H9 (cell line): Measurements from ENCODE around the gene ATE1. TPM values are rescaled to one million over a fixed set of nuclear protein-coding genes. Genes with fewer than 3 reads are reported as not detected.

Experiments used
- DNase-seq: peaks from one replicate; pipeline ENCODE4 v3.0.0-alpha.2; 2017
- H2AFZ ChIP-seq: one replicate; pipeline ENCODE4 v1.6.1; 2013; ENCODE audit warnings: mild to moderate bottlenecking, low read length, control low read depth, moderate library complexity
- H2AK5ac ChIP-seq: 2 replicates; pipeline ENCODE4 v1.6.1; 2013; ENCODE audit warnings: low read length, control low read depth, mixed read lengths; ENCODE audit not compliant: insufficient read length
- H2BK120ac ChIP-seq: one replicate; pipeline ENCODE4 v1.6.1; 2013; ENCODE audit warnings: low read depth, mild to moderate bottlenecking, low read length, control low read depth, inconsistent platforms; ENCODE audit not compliant: poor library complexity, severe bottlenecking
- H2BK12ac ChIP-seq: 2 replicates; pipeline ENCODE4 v1.6.1; 2013; ENCODE audit warnings: low read length, control low read depth, mixed read lengths, low read depth; ENCODE audit not compliant: insufficient read length
- H2BK15ac ChIP-seq: 2 replicates; pipeline ENCODE4 v1.6.1; 2013; ENCODE audit warnings: low read depth, low read length, control low read depth
- H2BK20ac ChIP-seq: one replicate; pipeline ENCODE4 v1.6.1; 2013; ENCODE audit warnings: low read depth, mild to moderate bottlenecking, low read length, control low read depth, inconsistent platforms; ENCODE audit not compliant: poor library complexity, severe bottlenecking
- H2BK5ac ChIP-seq: 2 replicates; pipeline ENCODE4 v1.6.1; 2013; ENCODE audit warnings: low read length, control low read depth, mixed read lengths; ENCODE audit not compliant: insufficient read length
- H3K14ac ChIP-seq: 2 replicates; pipeline ENCODE4 v1.6.1; 2013; ENCODE audit warnings: low read length, control low read depth; ENCODE audit not compliant: insufficient read depth
- H3K18ac ChIP-seq: 2 replicates; pipeline ENCODE4 v1.6.1; 2013; ENCODE audit warnings: low read depth, mild to moderate bottlenecking, mixed read lengths, low read length, control low read depth; ENCODE audit not compliant: insufficient read length
- H3K23ac ChIP-seq: 2 replicates; pipeline ENCODE4 v1.6.1; 2013; ENCODE audit warnings: low read length, control low read depth, mixed read lengths, low read depth; ENCODE audit not compliant: insufficient read length
- H3K23me2 ChIP-seq: 2 replicates; pipeline ENCODE4 v1.6.1; 2013; ENCODE audit warnings: low read depth, mild to moderate bottlenecking, mixed read lengths, low read length, control low read depth; ENCODE audit not compliant: insufficient read length, poor library complexity, severe bottlenecking
- H3K27ac ChIP-seq: 2 replicates; pipeline ENCODE4 v1.5.1; 2013; ENCODE audit warnings: low read length, control low read depth, mixed read lengths, low read depth; ENCODE audit not compliant: insufficient read length
- H3K27me3 ChIP-seq: 2 replicates; pipeline ENCODE4 v1.6.1; 2013; ENCODE audit warnings: low read length, control low read depth, inconsistent platforms; ENCODE audit not compliant: insufficient read depth
- H3K4ac ChIP-seq: 2 replicates; pipeline ENCODE4 v1.6.1; 2013; ENCODE audit warnings: low read depth, mild to moderate bottlenecking, control low read depth, inconsistent platforms, low read length, moderate library complexity
- H3K4me1 ChIP-seq: 2 replicates; pipeline ENCODE4 v1.6.1; 2013; ENCODE audit warnings: low read length, control low read depth, inconsistent platforms; ENCODE audit not compliant: insufficient read depth
- H3K4me2 ChIP-seq: 2 replicates; pipeline ENCODE4 v1.6.1; 2013; ENCODE audit warnings: low read length, control low read depth, mixed read lengths; ENCODE audit not compliant: insufficient read length, insufficient read depth
- H3K56ac ChIP-seq: 2 replicates; pipeline ENCODE4 v1.6.1; 2013; ENCODE audit warnings: low read depth, mild to moderate bottlenecking, mixed read lengths, low read length, control low read depth; ENCODE audit not compliant: insufficient read length
- H3K79me1 ChIP-seq: 2 replicates; pipeline ENCODE4 v1.6.1; 2013; ENCODE audit warnings: low read depth, mild to moderate bottlenecking, moderate library complexity, low read length, control low read depth, inconsistent platforms; ENCODE audit not compliant: insufficient read depth, poor library complexity, severe bottlenecking
- H3K79me2 ChIP-seq: 2 replicates; pipeline ENCODE4 v1.6.1; 2013; ENCODE audit warnings: low read length, control low read depth, inconsistent platforms; ENCODE audit not compliant: insufficient read depth
- H3K9ac ChIP-seq: 2 replicates; pipeline ENCODE4 v1.6.1; 2013; ENCODE audit warnings: low read length, control low read depth, mixed read lengths; ENCODE audit not compliant: insufficient read length; ENCODE audit errors: extremely low read depth
- H3K9me3 ChIP-seq: one replicate; pipeline ENCODE4 v1.6.1; 2013; ENCODE audit warnings: low read depth, low read length, inconsistent platforms; ENCODE audit not compliant: control insufficient read depth
- H3T11ph ChIP-seq: one replicate; pipeline ENCODE4 v1.6.1; 2013; ENCODE audit warnings: mild to moderate bottlenecking, low read length, control low read depth, inconsistent platforms
- H4K20me1 ChIP-seq: one replicate; pipeline ENCODE4 v1.6.1; 2013; ENCODE audit not compliant: control insufficient read depth, insufficient read length, insufficient read depth
- H4K5ac ChIP-seq: 2 replicates; pipeline ENCODE4 v1.6.1; 2013; ENCODE audit warnings: low read depth, mild to moderate bottlenecking, mixed read lengths, low read length, control low read depth; ENCODE audit not compliant: insufficient read length
- H4K8ac ChIP-seq: replicated peaks from 2 replicates; pipeline ENCODE4 v1.6.1; 2013; ENCODE audit warnings: low read length, control low read depth, mixed read lengths, low read depth; ENCODE audit not compliant: insufficient read length
- H4K91ac ChIP-seq: 2 replicates; pipeline ENCODE4 v1.6.1; 2013; ENCODE audit warnings: low read depth, mild to moderate bottlenecking, moderate library complexity, mixed read lengths, low read length, control low read depth; ENCODE audit not compliant: insufficient read length
- H3K27ac Mint-ChIP-seq, 3 experiments: 2 replicates in 2 of 3; 3 replicates in 1 of 3; pipeline ENCODE4 v1.8.0; 2020 to 2021; ENCODE audit warnings: mixed read lengths in 3 of 3, mild to moderate bottlenecking in 1 of 3, moderate library complexity in 1 of 3
- H3K27me3 Mint-ChIP-seq: 2 replicates; pipeline ENCODE4 v1.8.0; 2021; ENCODE audit warnings: low read depth, mild to moderate bottlenecking, moderate library complexity, mixed read lengths
- H3K36me3 Mint-ChIP-seq, 3 experiments: 2 replicates in 2 of 3; 3 replicates in 1 of 3; pipeline ENCODE4 v1.8.0; 2020 to 2021; ENCODE audit warnings: low read depth in 3 of 3, mixed read lengths in 3 of 3; ENCODE audit not compliant: insufficient read depth in 1 of 3
- H3K4me1 Mint-ChIP-seq, 2 experiments: 2 replicates each; pipeline ENCODE4 v1.8.0; 2020; ENCODE audit warnings: mixed read lengths in 2 of 2
- H3K4me3 Mint-ChIP-seq, 2 experiments: 2 replicates in 1 of 2; 3 replicates in 1 of 2; pipeline ENCODE4 v1.8.0; 2020 to 2021; ENCODE audit warnings: mild to moderate bottlenecking in 2 of 2, mixed read lengths in 2 of 2, moderate library complexity in 1 of 2
- H3K9me3 Mint-ChIP-seq, 2 experiments: 2 replicates in 1 of 2; 3 replicates in 1 of 2; pipeline ENCODE4 v1.8.0; 2020; ENCODE audit warnings: mild to moderate bottlenecking in 2 of 2, mixed read lengths in 2 of 2, moderate library complexity in 1 of 2
- WGBS: extraction: QIAGEN DNeasy Blood & Tissue Kit; methylation state at CpG from one replicate; pipeline ENCODE4 v1.1.7; 2013; ENCODE audit warnings: missing lambda C conversion rate, low lambda C conversion rate, mixed read lengths; ENCODE audit not compliant: insufficient read length; ENCODE audit errors: extremely low coverage; 5-methylcytosine and 5-hydroxymethylcytosine counted together
- total RNA-seq: library from RNA; stranded (reverse); gene quantifications from 2 replicates; pipeline ENCODE4 v1.2.1, GENCODE V29; 2021
- TF ChIP-seq, protein P1 (sequence below): fragments of 200-600 bp; sonication (generic); conservative IDR thresholded peaks from 3 replicates; pipeline ENCODE4 v1.8.0; 2021; ENCODE audit warnings: antibody characterized with exemption, mild to moderate bottlenecking

ATE1 gene
- total RNA-seq, 1 experiment from 2014 or later: 29.0 TPM

GRCh38 chr10:121796342-121796741, 131.5 kb downstream of the ATE1 start:
- Histone ChIP-seq H3K79me1 (no peaks in the 10 kb centered on the region), H3K56ac (no peak overlapping the region), H4K5ac (no peak overlapping the region), H2AFZ (no peak overlapping the region), H3K4me1 (peaks cover 3% of the 10 kb centered on the region; the same call in 1 of the 2 replicates), H4K20me1 (no peaks in the 10 kb centered on the region), H3K14ac (no peak overlapping the region), H3K27ac (no peak overlapping the region), H2BK20ac (no peak overlapping the region), H3K18ac (no peak overlapping the region), H3K9me3 (no peaks in the 10 kb centered on the region), H4K8ac (no peak overlapping the region), H2BK120ac (no peak overlapping the region), H2BK15ac (no peak overlapping the region), H2BK12ac (no peak overlapping the region), H2BK5ac (no peak overlapping the region), H3K79me2 (no peaks in the 10 kb centered on the region), H3K9ac (no peak overlapping the region), H3K27me3 (no peaks in the 10 kb centered on the region), H3K4me2 (no peak overlapping the region), H4K91ac (no peak overlapping the region), H3K23ac (no peak overlapping the region), H3K23me2 (no peaks in the 10 kb centered on the region), H2AK5ac (no peak overlapping the region), H3T11ph (no peak overlapping the region), H3K4ac (no peak overlapping the region)
- DNase-seq: no peak
- Mint-ChIP-seq H3K4me1 (peaks cover 0 to 6% of the 10 kb centered on the region in 2 experiments; a peak in 2 of 4 replicates), H3K9me3 (no peaks in the 10 kb centered on the region), H3K27me3 (no peaks in the 10 kb centered on the region), H3K27ac (no peak overlapping the region), H3K36me3 (no peaks in the 10 kb centered on the region), H3K4me3 (no peak overlapping the region)
- no CpG with 5 or more reads among the region's 3 CpGs for WGBS
- TF ChIP-seq, protein P1, sequence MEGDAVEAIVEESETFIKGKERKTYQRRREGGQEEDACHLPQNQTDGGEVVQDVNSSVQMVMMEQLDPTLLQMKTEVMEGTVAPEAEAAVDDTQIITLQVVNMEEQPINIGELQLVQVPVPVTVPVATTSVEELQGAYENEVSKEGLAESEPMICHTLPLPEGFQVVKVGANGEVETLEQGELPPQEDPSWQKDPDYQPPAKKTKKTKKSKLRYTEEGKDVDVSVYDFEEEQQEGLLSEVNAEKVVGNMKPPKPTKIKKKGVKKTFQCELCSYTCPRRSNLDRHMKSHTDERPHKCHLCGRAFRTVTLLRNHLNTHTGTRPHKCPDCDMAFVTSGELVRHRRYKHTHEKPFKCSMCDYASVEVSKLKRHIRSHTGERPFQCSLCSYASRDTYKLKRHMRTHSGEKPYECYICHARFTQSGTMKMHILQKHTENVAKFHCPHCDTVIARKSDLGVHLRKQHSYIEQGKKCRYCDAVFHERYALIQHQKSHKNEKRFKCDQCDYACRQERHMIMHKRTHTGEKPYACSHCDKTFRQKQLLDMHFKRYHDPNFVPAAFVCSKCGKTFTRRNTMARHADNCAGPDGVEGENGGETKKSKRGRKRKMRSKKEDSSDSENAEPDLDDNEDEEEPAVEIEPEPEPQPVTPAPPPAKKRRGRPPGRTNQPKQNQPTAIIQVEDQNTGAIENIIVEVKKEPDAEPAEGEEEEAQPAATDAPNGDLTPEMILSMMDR: no peak
